AML-193 (cell line): ENCODE measurements around the gene IL4I1.

ENCODE experiments used
- DNase-seq, 2 experiments: peaks; one replicate each; lab custom pipeline; 2025; lab: John Stamatoyannopoulos, UW

The IL4I1 gene

GRCh38 chr19:49851456-49852259 lies 45.0 kb downstream of the IL4I1 start:
- DNase-seq: no peak

- peak; percentile 76 to 78 for DNase-seq
These were observed 46.0 kb downstream of the IL4I1 start, which contains the start of gene PTOV1 for GRCh38 chr19:49850487-49851342. Gene PTOV1, plus strand, starts transcription at chr19:49851159.

GRCh38 chr19:49850221-49850486 lies 46.5 kb downstream of the IL4I1 start:
- DNase-seq: no peak

GRCh38 chr19:49849433-49850220 lies 47.1 kb downstream of the IL4I1 start:
- DNase-seq: no peak

- no peak for DNase-seq
These were observed 47.7 kb downstream of the IL4I1 start for GRCh38 chr19:49848938-49849337.

GRCh38 chr19:49847731-49848696 lies 48.7 kb downstream of the IL4I1 start:
- DNase-seq: peak; percentile 42 to 71

GRCh38 chr19:49846408-49846807 lies 50.3 kb downstream of the IL4I1 start:
- no peak for DNase-seq

- DNase-seq: no peak
These were observed 51.3 kb downstream of the IL4I1 start for GRCh38 chr19:49845414-49845813.

GRCh38 chr19:49844138-49845095 lies 52.3 kb downstream of the IL4I1 start:
- DNase-seq: no peak

- no peak for DNase-seq
These were observed 53.4 kb downstream of the IL4I1 start for GRCh38 chr19:49843265-49843664.

- DNase-seq: no peak
These were observed 55.9 kb downstream of the IL4I1 start for GRCh38 chr19:49840736-49841249.

- no peak for DNase-seq
These were observed 56.4 kb downstream of the IL4I1 start for GRCh38 chr19:49840321-49840720.

- DNase-seq: no peak
These were observed 57.0 kb downstream of the IL4I1 start for GRCh38 chr19:49839713-49840112.
